HEK293 (cell line): ENCODE data around the gene RBM42.
A peak's percentile ranks its signal among the peaks of the same experiment; 100 is the strongest.

Experiments used
- GLIS1 ChIP-seq: fragments of 450-650 bp; formaldehyde crosslinking; IDR thresholded peaks from 2 replicates; pipeline ENCODE4 v1.5.1; 2016; ENCODE audit warnings: missing biosample characterization, missing genetic modification characterization
- GLIS2 ChIP-seq: fragments of 450-650 bp; formaldehyde crosslinking; IDR thresholded peaks from 2 replicates; pipeline ENCODE4 v1.5.1; 2016; ENCODE audit warnings: missing biosample characterization, missing genetic modification characterization
- OVOL3 ChIP-seq: fragments of 450-650 bp; formaldehyde crosslinking; IDR thresholded peaks from 2 replicates; pipeline ENCODE4 v1.5.1; 2016; ENCODE audit warnings: missing biosample characterization, missing genetic modification characterization
- SALL2 ChIP-seq: fragments of 450-650 bp; formaldehyde crosslinking; IDR thresholded peaks from 2 replicates; pipeline ENCODE4 v1.5.0; 2017; ENCODE audit warnings: missing biosample characterization, mild to moderate bottlenecking, missing genetic modification characterization, borderline replicate concordance
- SCRT2 ChIP-seq: fragments of 450-650 bp; formaldehyde crosslinking; IDR thresholded peaks from 2 replicates; pipeline ENCODE4 v1.5.1; 2016; ENCODE audit warnings: missing biosample characterization, missing genetic modification characterization
- ZBTB1 ChIP-seq: fragments of 450-650 bp; formaldehyde crosslinking; IDR thresholded peaks from 2 replicates; pipeline ENCODE4 v1.5.1; 2016; ENCODE audit warnings: missing biosample characterization, missing genetic modification characterization
- ZEB2 ChIP-seq: fragments of 450-650 bp; formaldehyde crosslinking; IDR thresholded peaks from 2 replicates; pipeline ENCODE4 v1.5.1; 2016; ENCODE audit warnings: missing biosample characterization, missing genetic modification characterization
- ZFHX2 ChIP-seq: fragments of 450-650 bp; formaldehyde crosslinking; conservative IDR thresholded peaks from 2 replicates; pipeline ENCODE4 v1.5.1; 2016; ENCODE audit warnings: missing biosample characterization, missing genetic modification characterization
- ZFP69B ChIP-seq: fragments of 450-650 bp; formaldehyde crosslinking; IDR thresholded peaks from 2 replicates; pipeline ENCODE4 v1.5.1; 2016; ENCODE audit warnings: missing biosample characterization, missing genetic modification characterization
- ZNF157 ChIP-seq: fragments of 450-650 bp; formaldehyde crosslinking; IDR thresholded peaks from 2 replicates; pipeline ENCODE4 v1.5.1; 2016; ENCODE audit warnings: missing biosample characterization, missing genetic modification characterization
- ZNF2 ChIP-seq: fragments of 450-650 bp; formaldehyde crosslinking; IDR thresholded peaks from 2 replicates; pipeline ENCODE4 v1.5.1; 2016; ENCODE audit warnings: missing biosample characterization, missing genetic modification characterization
- ZNF24 ChIP-seq: fragments of 450-650 bp; formaldehyde crosslinking; IDR thresholded peaks from 2 replicates; pipeline ENCODE4 v1.5.1; 2016; ENCODE audit warnings: missing biosample characterization, missing genetic modification characterization
- ZNF324 ChIP-seq: fragments of 450-650 bp; formaldehyde crosslinking; IDR thresholded peaks from 2 replicates; pipeline ENCODE4 v1.5.1; 2016; ENCODE audit warnings: missing biosample characterization, missing genetic modification characterization
- ZNF335 ChIP-seq: fragments of 450-650 bp; formaldehyde crosslinking; conservative IDR thresholded peaks from 2 replicates; pipeline ENCODE4 v1.5.1; 2016; ENCODE audit warnings: missing biosample characterization, missing genetic modification characterization
- ZNF530 ChIP-seq: fragments of 450-650 bp; formaldehyde crosslinking; IDR thresholded peaks from 2 replicates; pipeline ENCODE4 v1.5.1; 2016; ENCODE audit warnings: low read depth, missing biosample characterization, missing genetic modification characterization
- ZNF555 ChIP-seq: fragments of 450-650 bp; formaldehyde crosslinking; conservative IDR thresholded peaks from 2 replicates; pipeline ENCODE4 v1.5.1; 2017; ENCODE audit warnings: missing biosample characterization, mild to moderate bottlenecking, missing genetic modification characterization, inconsistent platforms
- ZNF585B ChIP-seq: fragments of 450-650 bp; formaldehyde crosslinking; IDR thresholded peaks from 2 replicates; pipeline ENCODE4 v1.5.1; 2016; ENCODE audit warnings: missing biosample characterization, missing genetic modification characterization
- ZNF600 ChIP-seq: fragments of 450-650 bp; formaldehyde crosslinking; IDR thresholded peaks from 2 replicates; pipeline ENCODE4 v1.5.1; 2016; ENCODE audit warnings: missing biosample characterization, missing genetic modification characterization
- ZNF707 ChIP-seq: fragments of 450-650 bp; formaldehyde crosslinking; IDR thresholded peaks from 2 replicates; pipeline ENCODE4 v1.5.1; 2016; ENCODE audit warnings: missing biosample characterization, missing genetic modification characterization
- ZNF747 ChIP-seq: fragments of 450-650 bp; formaldehyde crosslinking; IDR thresholded peaks from 2 replicates; pipeline ENCODE4 v1.5.1; 2016; ENCODE audit warnings: missing biosample characterization, missing genetic modification characterization
- ZNF830 ChIP-seq: fragments of 450-650 bp; IDR thresholded peaks from 2 replicates; pipeline ENCODE4 v1.5.0; 2018; ENCODE audit warnings: missing biosample characterization, missing genetic modification characterization, low read depth, mild to moderate bottlenecking, moderate library complexity
- ZSCAN30 ChIP-seq: fragments of 450-650 bp; IDR thresholded peaks from 2 replicates; pipeline ENCODE4 v1.5.1; 2018; ENCODE audit warnings: missing biosample characterization, mild to moderate bottlenecking, missing genetic modification characterization, moderate library complexity
- TF ChIP-seq, protein P1 (sequence below): fragments of 450-650 bp; formaldehyde crosslinking; IDR thresholded peaks from 2 replicates; pipeline ENCODE4 v1.5.1; 2017; ENCODE audit warnings: missing biosample characterization, missing genetic modification characterization
- TF ChIP-seq, protein P2 (sequence below): fragments of 450-650 bp; formaldehyde crosslinking; IDR thresholded peaks from 2 replicates; pipeline ENCODE4 v1.5.1; 2016; ENCODE audit warnings: missing biosample characterization, missing genetic modification characterization
- TF ChIP-seq, protein P3 (sequence below): fragments of 450-650 bp; formaldehyde crosslinking; IDR thresholded peaks from 2 replicates; pipeline ENCODE4 v1.5.1; 2016; ENCODE audit warnings: missing biosample characterization, missing genetic modification characterization
- TF ChIP-seq, protein P4 (sequence below): fragments of 450-650 bp; IDR thresholded peaks from 2 replicates; pipeline ENCODE4 v1.5.1; 2018; ENCODE audit warnings: missing biosample characterization, mild to moderate bottlenecking, missing genetic modification characterization
- TF ChIP-seq, protein P5 (sequence below): sonication (generic); formaldehyde crosslinking; IDR thresholded peaks from 2 replicates; pipeline ENCODE4 v1.8.1; 2022; ENCODE audit warnings: mild to moderate bottlenecking, moderate library complexity, missing genetic modification reagents
- TF ChIP-seq, protein P6 (sequence below): fragments of 450-650 bp; formaldehyde crosslinking; IDR thresholded peaks from 2 replicates; pipeline ENCODE4 v1.5.1; 2016; ENCODE audit warnings: missing biosample characterization, missing genetic modification characterization
- TF ChIP-seq, protein P7 (sequence below): fragments of 450-650 bp; formaldehyde crosslinking; IDR thresholded peaks from 2 replicates; pipeline ENCODE4 v1.5.1; 2016; ENCODE audit warnings: missing biosample characterization, missing genetic modification characterization

Gene RBM42

DNA sequence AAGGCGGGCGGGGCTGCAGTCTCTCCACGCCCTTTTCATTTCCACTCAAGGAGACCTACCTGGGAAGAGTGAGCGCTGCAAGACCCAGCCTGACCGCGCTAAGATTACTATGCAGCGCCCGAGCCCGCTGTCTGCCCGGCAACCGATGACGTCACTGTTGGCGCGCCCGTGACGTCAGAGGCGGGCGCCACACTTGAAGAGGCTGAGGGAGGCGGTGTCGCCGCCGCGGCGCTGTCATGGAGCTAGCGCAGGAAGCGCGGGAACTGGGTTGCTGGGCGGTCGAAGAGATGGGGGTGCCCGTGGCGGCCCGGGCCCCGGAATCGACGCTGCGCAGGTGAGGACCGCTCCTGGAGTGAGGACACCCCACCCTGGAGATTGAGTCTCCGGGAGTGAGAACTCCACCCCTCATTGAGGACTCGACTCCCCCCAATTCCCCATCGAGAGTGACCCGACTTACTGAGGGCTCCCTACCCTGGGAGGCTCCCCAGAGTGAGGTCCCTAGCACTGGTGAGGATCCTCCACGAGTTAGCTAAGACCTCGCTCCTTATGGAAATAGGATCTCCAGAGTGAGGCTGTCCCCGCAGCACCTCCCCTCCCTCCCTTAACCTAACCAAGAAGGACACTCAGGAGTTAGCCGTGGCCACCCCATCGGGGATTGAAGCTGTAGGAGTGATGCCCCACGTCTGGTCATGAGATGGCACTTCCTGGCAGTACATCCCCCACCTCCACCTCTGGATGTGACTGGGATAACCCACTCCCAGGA is 16.1 kb upstream of the RBM42 start, which contains the start of gene HAUS5 (continued):
- TF ChIP-seq, protein P1, sequence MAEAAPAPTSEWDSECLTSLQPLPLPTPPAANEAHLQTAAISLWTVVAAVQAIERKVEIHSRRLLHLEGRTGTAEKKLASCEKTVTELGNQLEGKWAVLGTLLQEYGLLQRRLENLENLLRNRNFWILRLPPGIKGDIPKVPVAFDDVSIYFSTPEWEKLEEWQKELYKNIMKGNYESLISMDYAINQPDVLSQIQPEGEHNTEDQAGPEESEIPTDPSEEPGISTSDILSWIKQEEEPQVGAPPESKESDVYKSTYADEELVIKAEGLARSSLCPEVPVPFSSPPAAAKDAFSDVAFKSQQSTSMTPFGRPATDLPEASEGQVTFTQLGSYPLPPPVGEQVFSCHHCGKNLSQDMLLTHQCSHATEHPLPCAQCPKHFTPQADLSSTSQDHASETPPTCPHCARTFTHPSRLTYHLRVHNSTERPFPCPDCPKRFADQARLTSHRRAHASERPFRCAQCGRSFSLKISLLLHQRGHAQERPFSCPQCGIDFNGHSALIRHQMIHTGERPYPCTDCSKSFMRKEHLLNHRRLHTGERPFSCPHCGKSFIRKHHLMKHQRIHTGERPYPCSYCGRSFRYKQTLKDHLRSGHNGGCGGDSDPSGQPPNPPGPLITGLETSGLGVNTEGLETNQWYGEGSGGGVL (tag by site-specific recombination) = peak; percentile 37; the same call in 1 of the 2 replicates
- TF ChIP-seq, protein P2, sequence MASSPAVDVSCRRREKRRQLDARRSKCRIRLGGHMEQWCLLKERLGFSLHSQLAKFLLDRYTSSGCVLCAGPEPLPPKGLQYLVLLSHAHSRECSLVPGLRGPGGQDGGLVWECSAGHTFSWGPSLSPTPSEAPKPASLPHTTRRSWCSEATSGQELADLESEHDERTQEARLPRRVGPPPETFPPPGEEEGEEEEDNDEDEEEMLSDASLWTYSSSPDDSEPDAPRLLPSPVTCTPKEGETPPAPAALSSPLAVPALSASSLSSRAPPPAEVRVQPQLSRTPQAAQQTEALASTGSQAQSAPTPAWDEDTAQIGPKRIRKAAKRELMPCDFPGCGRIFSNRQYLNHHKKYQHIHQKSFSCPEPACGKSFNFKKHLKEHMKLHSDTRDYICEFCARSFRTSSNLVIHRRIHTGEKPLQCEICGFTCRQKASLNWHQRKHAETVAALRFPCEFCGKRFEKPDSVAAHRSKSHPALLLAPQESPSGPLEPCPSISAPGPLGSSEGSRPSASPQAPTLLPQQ (tag by site-specific recombination) = peak; percentile 91
- no peak; the same call in 1 of the 2 replicates for TF ChIP-seq ZBTB1 (tag by site-specific recombination)
- TF ChIP-seq ZNF24 (tag by site-specific recombination) = peak; percentile 97
- peak; percentile 85 for TF ChIP-seq SCRT2 (tag by site-specific recombination)
- TF ChIP-seq, protein P3, sequence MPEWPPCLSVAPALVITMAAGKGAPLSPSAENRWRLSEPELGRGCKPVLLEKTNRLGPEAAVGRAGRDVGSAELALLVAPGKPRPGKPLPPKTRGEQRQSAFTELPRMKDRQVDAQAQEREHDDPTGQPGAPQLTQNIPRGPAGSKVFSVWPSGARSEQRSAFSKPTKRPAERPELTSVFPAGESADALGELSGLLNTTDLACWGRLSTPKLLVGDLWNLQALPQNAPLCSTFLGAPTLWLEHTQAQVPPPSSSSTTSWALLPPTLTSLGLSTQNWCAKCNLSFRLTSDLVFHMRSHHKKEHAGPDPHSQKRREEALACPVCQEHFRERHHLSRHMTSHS (tag by site-specific recombination) = no peak; the same call in 1 of the 2 replicates
- TF ChIP-seq, protein P4, sequence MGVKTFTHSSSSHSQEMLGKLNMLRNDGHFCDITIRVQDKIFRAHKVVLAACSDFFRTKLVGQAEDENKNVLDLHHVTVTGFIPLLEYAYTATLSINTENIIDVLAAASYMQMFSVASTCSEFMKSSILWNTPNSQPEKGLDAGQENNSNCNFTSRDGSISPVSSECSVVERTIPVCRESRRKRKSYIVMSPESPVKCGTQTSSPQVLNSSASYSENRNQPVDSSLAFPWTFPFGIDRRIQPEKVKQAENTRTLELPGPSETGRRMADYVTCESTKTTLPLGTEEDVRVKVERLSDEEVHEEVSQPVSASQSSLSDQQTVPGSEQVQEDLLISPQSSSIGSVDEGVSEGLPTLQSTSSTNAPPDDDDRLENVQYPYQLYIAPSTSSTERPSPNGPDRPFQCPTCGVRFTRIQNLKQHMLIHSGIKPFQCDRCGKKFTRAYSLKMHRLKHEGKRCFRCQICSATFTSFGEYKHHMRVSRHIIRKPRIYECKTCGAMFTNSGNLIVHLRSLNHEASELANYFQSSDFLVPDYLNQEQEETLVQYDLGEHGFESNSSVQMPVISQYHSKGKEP = no peak; the same call in none of the 2 replicates
- peak; percentile 90; the same call in 1 of the 2 replicates for TF ChIP-seq ZNF2 (tag by site-specific recombination)
- TF ChIP-seq ZFHX2 (tag by site-specific recombination) = peak; percentile 61
- no peak for TF ChIP-seq ZNF585B (tag by site-specific recombination)
- peak; percentile 97 for TF ChIP-seq ZNF600 (tag by site-specific recombination)
- TF ChIP-seq, protein P5, sequence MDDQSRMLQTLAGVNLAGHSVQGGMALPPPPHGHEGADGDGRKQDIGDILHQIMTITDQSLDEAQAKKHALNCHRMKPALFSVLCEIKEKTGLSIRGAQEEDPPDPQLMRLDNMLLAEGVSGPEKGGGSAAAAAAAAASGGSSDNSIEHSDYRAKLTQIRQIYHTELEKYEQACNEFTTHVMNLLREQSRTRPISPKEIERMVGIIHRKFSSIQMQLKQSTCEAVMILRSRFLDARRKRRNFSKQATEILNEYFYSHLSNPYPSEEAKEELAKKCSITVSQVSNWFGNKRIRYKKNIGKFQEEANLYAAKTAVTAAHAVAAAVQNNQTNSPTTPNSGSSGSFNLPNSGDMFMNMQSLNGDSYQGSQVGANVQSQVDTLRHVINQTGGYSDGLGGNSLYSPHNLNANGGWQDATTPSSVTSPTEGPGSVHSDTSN (CRISPR knock-in tag) = peak; percentile 65; the same call in 1 of the 2 replicates
- TF ChIP-seq ZNF555 (tag by site-specific recombination) = no peak
- TF ChIP-seq ZEB2 (tag by site-specific recombination) = peak; percentile 96
- TF ChIP-seq OVOL3 = 0 out of 2 replicates have a peak, but pooled peaks have one; percentile 59
- TF ChIP-seq, protein P6, sequence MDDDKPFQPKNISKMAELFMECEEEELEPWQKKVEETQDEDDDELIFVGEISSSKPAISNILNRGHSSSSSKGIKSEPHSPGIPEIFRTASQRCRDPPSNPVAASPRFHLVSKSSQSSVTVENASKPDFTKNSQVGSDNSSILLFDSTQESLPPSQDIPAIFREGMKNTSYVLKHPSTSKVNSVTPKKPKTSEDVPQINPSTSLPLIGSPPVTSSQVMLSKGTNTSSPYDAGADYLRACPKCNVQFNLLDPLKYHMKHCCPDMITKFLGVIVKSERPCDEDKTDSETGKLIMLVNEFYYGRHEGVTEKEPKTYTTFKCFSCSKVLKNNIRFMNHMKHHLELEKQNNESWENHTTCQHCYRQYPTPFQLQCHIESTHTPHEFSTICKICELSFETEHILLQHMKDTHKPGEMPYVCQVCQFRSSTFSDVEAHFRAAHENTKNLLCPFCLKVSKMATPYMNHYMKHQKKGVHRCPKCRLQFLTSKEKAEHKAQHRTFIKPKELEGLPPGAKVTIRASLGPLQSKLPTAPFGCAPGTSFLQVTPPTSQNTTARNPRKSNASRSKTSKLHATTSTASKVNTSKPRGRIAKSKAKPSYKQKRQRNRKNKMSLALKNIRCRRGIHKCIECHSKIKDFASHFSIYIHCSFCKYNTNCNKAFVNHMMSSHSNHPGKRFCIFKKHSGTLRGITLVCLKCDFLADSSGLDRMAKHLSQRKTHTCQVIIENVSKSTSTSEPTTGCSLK (tag by site-specific recombination) = no peak
- TF ChIP-seq GLIS1 (tag by site-specific recombination) = peak; percentile 80
- peak; percentile 89 for TF ChIP-seq GLIS2 (tag by site-specific recombination)
- no peak for TF ChIP-seq ZNF830 (tag by site-specific recombination)
- TF ChIP-seq, protein P7, sequence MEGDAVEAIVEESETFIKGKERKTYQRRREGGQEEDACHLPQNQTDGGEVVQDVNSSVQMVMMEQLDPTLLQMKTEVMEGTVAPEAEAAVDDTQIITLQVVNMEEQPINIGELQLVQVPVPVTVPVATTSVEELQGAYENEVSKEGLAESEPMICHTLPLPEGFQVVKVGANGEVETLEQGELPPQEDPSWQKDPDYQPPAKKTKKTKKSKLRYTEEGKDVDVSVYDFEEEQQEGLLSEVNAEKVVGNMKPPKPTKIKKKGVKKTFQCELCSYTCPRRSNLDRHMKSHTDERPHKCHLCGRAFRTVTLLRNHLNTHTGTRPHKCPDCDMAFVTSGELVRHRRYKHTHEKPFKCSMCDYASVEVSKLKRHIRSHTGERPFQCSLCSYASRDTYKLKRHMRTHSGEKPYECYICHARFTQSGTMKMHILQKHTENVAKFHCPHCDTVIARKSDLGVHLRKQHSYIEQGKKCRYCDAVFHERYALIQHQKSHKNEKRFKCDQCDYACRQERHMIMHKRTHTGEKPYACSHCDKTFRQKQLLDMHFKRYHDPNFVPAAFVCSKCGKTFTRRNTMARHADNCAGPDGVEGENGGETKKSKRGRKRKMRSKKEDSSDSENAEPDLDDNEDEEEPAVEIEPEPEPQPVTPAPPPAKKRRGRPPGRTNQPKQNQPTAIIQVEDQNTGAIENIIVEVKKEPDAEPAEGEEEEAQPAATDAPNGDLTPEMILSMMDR = peak; percentile 88
- no peak for TF ChIP-seq SALL2 (tag by site-specific recombination)
- no peak for TF ChIP-seq ZNF530 (tag by site-specific recombination)
- no peak for TF ChIP-seq ZNF157 (tag by site-specific recombination)
- peak; percentile 97 for TF ChIP-seq ZNF324
- peak; percentile 93 for TF ChIP-seq ZSCAN30 (tag by site-specific recombination)
- peak; percentile 100 for TF ChIP-seq ZNF335 (tag by site-specific recombination)
- peak; percentile 82 for TF ChIP-seq ZFP69B (tag by site-specific recombination)
- TF ChIP-seq ZNF747 (tag by site-specific recombination) = no peak
- no peak for TF ChIP-seq ZNF707 (tag by site-specific recombination)
